HG02981 (cell line): ENCODE data around the gene HPS6.

ENCODE experiments used
- ATAC-seq: cut with Tn5 transposase; IDR thresholded peaks from one replicate; pipeline ENCODE4 v1.9.1; 2021; ENCODE audit warnings: mild to moderate bottlenecking, moderate library complexity; ENCODE audit not compliant: unreplicated experiment

Gene HPS6

GRCh38 chr10:102067091-102067916 lies 2.2 kb downstream of the HPS6 start:
- no peak for ATAC-seq

GRCh38 chr10:102068216-102068615 lies 3.1 kb downstream of the HPS6 start:
- no peak for ATAC-seq

GRCh38 chr10:102069071-102069470 lies 3.9 kb downstream of the HPS6 start:
- no peak for ATAC-seq

- no peak for ATAC-seq
Observed at GRCh38 chr10:102072673-102073527, 7.8 kb downstream of the HPS6 start.

GRCh38 chr10:102083541-102083940 lies 18.4 kb downstream of the HPS6 start:
- ATAC-seq, result no peak

GRCh38 chr10:102085336-102085735 lies 20.2 kb downstream of the HPS6 start:
- no peak for ATAC-seq

- no peak for ATAC-seq
Observed at GRCh38 chr10:102086196-102086595, 21.0 kb downstream of the HPS6 start.

GRCh38 chr10:102090772-102091171 lies 25.6 kb downstream of the HPS6 start:
- no peak for ATAC-seq

GRCh38 chr10:102096449-102096848 lies 31.3 kb downstream of the HPS6 start:
- ATAC-seq, result no peak

GRCh38 chr10:102101152-102101551 lies 36.0 kb downstream of the HPS6 start:
- ATAC-seq, result no peak

GRCh38 chr10:102102421-102102820 lies 37.3 kb downstream of the HPS6 start:
- no peak for ATAC-seq

- no peak for ATAC-seq
Observed at GRCh38 chr10:102106998-102107397, 41.8 kb downstream of the HPS6 start.

- no peak for ATAC-seq
Observed at GRCh38 chr10:102109166-102110116, 44.3 kb downstream of the HPS6 start.

- ATAC-seq, result no peak
Observed at GRCh38 chr10:102111276-102111675, 46.1 kb downstream of the HPS6 start.

GRCh38 chr10:102112210-102112817 lies 47.2 kb downstream of the HPS6 start:
- no peak for ATAC-seq

GRCh38 chr10:102113261-102113955 lies 48.3 kb downstream of the HPS6 start:
- ATAC-seq, result no peak

- peak; percentile 29 for ATAC-seq
Observed at GRCh38 chr10:102113956-102114857, 49.1 kb downstream of the HPS6 start.

GRCh38 chr10:102114861-102115618 lies 49.9 kb downstream of the HPS6 start:
- peak; percentile 63 for ATAC-seq
